Stimulated activated CD4-positive, alpha-beta T cell treated with anti-CD3 and anti-CD28 coated beads, Interleukin-12 subunit alpha, Interleukin-12 subunit beta, amount 100 ng/mL, for 4 hours (primary cell): ENCODE measurements around the gene TMEM97.

Experiments
- DNase-seq: peaks from one replicate; pipeline ENCODE4 v3.0.0-alpha.2; 2020

Gene TMEM97

DNA sequence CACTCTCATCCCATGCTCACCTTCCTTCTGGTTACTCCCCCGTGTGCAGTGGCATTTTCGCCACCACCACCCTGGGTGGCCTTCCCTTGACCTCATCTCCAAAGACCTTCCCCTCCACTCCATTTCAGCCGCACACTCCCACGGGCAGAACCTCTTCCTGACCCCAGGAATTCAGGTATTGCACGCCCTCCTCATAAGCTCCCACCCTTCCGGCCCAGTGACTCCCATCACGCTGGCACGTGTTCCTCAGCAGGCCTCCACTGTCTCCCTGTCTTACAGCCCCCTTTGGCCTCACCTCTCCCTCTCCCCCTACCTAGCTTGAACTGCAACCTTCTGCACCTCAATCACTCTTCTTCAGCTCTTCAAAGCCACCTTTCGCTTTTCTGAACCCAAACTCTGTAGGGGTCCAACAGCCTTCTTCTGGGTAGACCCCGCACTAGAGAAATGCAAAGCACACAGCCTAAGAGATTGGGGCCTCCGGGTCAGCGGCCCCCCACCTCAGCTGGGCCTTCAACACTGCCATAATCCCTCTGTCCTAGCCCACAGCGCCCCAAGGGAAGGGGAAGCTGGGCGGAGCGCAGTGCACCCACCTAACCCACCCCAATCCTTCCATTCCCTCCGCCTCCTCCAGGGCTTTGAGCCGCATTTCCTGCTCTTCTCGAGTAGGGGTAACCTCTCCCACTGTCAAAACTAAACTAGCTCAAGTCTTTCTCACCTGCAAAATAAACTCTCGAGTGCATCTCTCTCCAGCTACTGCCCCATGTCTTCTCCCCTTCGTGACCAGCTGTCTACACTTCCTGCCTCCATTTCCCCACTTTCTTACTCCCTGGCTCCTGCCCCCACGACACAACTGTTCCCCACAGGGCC, 1.7 kb upstream of the TMEM97 start:
- no peak for DNase-seq

DNA sequence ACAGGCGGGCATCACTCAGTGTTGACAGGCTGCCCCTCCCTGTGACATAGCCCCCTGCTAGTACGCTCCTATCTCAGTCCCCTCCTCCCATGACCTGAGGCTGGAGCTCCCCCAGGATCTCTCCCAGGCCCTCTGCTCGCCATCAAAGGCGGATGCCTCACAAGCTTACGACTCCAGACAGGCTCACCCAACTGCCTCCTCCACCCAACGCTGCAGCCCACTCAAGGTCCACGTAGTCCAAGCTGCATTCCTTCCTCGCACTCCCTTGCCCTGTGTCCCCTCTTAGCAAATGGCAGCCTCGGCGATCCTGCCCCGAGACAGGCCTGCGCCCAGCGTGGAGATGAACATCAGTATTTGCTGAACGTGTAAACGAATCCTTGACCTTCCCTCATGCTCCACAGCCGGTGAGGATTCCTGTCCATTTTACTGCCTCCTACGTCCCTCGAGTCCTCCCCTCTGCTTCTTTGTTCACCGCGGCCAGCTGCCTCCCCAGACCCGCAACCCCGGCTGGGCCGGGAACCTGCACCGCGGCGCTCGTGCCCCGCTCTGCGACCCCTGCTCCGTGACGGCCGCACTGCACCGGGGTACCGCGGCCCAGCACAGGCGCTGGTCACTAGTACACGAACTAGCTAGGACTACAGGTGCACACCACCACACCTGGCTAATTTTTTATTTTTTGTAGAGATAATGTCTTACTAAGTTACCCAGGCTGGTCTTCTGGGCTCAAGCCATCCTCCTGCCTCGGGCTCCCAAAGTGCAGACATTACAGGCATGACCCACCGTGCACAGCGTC, 838 bp upstream of the TMEM97 start:
- peak; percentile 23 for DNase-seq

DNA sequence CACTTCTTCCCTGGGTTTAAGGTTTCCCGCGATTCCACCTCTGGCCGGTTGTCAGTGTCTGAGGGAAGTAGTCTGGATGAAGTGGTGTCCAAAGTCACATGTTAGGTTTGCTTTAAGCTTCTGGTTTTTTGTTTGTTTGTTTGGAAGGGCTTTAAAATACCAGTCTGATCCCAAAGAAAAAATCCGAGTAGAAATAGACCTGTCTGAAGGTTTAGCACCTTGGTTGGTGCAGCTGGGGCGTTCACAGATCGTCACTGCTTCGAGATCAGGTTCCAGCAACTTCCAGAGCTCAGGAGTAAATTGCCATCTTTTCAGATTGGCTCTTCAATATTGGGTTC, 567 bp downstream of the TMEM97 start:
- DNase-seq = no peak

DNA sequence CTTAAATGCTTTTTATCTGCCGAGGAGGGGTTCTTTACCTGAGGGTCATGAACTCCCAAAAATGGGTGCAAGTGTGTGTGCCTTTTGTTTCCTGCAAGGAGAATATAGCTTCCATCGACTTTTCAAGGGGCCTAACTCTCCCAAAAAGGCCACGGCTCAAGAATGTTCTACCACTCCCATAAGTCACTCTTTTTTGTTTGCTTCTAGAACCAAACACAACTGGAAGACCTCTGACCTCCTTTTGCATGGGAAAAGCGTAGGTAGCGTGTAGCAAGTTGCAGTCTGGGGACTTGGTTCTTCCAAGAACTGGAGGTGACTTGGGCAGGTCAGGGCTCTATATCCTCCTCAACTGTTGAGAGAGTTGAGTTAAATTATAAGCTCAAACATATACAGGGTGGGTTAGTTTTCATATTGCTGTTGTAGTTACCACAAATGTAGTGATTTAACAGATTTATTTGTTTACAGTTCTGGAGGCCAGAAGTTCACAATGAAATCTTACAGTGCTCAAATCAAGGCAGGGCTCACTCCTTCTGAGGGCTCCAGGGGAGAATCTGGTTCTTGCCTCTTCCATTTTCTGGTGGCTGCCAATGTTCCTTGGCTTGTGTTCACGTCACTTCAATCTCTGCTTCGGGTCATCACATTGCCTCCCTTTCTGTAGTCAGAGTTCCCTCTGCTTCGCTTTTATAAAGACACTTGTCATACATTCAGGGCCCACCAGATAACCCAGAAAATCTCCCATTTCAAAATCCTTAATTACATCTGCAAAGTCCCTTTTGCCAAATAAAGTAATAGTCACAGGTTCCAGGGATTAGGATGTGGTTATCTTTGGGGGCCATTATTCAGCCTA, 1.4 kb downstream of the TMEM97 start:
- no peak for DNase-seq

DNA sequence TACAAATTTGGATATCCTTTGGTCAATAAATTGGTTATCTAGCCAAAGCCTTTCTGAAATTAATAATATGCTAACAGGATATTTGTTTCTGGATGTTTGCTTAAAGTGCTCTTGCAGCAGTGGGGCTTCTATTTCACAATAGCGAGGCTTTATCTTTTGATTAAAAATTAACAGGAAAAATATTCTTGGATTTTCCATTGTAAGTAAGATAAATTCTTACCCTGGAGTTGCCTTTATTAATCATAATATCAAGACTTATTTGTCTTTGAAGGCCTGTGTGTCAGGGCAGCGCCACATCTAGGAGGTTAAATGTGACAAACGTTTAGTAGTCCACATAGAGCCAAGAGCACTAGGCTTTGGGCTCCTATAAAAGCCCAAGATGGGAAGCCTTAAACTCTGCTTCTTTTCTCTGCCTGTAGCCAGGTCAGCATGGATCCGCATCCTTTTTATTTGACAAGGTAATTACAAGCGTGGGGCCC, 5.3 kb downstream of the TMEM97 start:
- no peak for DNase-seq

DNA sequence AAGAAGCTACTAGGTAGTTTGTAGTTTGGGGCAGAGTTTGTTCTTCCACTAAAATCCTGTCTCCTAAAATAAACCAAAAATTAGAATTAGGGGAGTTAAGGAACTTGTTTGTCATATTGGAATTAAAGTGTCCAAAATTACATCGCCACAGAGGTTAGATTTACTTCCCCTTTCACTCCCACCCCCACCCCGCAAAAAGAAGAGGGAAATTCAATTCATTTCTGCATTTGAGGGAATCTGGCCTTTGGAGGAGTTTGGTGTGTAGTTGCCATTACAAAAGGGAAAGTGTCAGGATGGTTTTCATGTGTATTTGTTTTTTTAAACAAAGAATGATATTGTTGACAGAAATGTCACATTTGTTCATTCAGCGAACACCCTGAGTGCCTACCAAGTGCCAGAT, 5.8 kb downstream of the TMEM97 start:
- DNase-seq = no peak

DNA sequence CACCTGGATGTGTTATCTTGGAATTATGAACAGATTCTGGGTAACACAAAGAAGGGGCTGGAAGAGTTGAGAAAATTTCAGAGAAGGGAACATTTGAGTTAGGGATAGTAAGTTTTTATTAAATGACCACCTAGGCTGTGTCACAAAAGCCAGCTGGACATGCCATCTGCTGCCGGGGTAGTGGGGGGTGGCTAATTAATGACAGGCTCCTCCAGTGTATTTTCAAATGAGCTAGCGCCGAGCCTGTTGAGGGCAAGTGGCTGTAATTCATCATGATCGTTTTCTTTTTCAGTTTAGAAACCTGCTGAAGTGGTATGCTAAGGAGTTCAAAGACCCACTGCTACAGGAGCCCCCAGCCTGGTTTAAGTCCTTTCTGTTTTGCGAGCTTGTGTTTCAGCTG, 6.2 kb downstream of the TMEM97 start:
- no peak for DNase-seq

DNA sequence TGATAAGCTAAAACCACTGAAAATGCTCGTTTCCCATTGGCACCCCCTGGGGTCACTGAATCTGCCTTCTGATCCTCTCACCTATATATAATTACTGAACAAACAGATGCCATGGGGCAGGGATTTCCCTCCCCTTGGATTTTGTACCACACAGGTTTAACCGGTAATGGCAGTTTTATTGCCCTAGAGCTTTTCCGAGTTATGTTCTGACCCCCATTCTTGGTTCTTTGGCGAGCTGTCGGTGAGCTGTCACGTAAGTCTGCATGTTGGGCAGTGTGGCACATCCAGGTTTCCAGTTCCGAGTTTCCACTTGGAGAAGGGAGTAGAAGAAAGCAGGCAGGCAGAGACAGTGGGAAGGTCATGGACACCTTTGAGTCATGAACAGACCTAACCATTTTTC, 7.1 kb downstream of the TMEM97 start:
- DNase-seq = no peak

DNA sequence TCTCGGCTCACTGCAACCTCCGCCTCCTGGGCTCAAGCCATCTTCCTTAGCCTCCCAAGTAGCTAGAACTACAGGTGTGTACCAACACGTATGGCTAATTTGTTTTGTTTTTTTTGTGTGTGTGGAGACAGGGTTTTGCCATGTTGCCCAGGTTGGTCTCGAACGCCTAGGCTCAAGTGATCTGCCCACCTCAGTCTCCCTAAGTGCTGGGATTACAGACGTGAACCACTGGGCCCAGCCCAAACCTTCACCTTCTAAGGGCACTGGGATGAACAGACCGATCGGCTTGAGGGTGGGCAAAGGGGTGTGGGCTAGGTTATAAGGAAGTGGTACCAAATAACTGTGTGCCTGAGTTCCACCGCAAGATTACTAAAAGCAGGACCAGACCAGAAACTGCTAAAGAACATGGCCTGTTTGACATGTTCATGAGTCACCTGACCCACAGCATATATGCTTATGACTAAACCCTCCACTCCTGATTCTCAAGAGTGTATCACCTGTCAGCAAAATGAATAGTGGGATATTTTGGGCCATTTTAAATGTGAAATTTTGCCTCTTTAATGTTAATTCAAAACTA, 8.1 kb downstream of the TMEM97 start:
- no peak for DNase-seq

DNA sequence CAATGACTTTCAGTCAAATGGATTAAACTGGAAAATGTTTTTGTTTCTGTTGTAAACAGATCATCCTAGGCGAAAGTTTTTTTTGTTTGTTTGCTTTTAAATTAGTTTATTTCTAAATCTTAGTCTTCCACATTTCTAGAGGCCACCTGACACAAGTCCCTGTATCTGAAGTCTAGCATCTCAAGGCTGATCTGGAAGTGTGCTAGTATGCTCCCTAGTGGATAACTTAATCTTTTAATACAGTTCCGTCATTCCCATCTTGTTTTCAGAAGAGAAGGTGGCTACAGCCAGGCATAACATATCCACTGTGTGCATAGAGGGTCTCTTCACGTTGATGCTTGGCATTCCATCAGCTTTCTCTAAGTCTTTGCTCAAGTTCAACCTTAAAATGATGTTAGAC, 8.7 kb downstream of the TMEM97 start:
- no peak for DNase-seq

DNA sequence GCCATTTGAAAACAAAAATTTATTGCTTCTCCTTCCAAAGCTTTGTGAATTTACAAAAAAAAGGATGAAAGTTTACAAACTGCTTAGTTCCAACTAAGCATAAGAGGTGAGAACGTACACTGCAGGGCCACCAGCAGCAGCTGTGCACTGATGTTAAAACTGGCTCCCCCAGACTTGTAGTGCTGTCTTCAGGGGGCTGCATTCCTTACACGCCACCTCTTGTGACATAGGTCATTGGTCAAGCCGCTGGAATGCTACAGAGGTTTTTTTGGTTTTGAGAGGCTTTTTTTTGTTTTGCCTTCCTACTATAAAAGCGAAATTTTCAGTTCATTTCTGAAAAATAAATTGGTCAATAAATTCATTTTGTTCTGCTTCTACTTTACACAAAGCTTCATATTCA, 9.3 kb downstream of the TMEM97 start:
- no peak for DNase-seq

DNA sequence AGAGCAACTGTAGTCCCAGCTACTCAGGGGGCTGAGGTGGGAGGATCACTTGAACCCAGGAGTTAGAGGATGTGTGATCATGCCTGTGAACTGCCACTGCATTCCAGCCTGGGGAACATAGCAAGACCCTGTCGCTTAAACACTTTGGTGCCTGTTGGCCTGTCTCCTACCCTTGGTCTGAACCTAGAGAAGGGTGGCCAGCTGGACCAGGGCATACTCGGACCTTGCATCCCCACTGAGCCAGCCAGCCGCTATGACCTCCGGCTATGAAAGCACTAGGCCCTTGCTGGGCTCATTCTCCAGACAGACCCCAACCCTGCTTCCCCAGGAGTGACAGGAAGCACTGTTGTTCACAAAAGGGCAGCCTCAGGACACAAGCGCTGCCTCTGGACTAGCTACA, 11.7 kb downstream of the TMEM97 start:
- no peak for DNase-seq

DNA sequence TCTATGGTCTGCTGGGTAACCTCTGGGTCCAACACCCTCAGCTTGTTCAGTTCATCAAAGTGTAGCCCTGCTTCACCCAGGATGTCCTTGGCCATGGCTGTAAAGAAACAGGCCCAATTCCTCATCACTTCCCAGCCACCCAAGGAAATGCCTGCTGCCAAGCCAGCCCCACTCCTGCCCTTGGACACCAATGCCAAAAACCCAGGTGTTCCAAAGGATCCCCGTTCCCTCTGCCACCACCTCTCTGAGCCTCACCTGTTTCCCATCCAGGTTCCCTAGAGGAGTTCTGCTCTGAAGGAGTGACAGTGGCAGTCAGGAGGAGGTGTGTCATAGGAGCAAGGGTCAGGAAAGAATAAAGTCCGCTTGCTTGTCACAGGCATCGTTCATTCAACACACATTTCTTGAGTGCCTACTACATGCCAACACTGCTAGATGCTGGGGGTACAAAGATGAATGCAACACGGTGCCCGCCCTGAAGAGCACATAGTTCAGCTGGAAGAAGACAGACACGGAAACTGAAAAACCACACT, 13.0 kb downstream of the TMEM97 start:
- no peak for DNase-seq

DNA sequence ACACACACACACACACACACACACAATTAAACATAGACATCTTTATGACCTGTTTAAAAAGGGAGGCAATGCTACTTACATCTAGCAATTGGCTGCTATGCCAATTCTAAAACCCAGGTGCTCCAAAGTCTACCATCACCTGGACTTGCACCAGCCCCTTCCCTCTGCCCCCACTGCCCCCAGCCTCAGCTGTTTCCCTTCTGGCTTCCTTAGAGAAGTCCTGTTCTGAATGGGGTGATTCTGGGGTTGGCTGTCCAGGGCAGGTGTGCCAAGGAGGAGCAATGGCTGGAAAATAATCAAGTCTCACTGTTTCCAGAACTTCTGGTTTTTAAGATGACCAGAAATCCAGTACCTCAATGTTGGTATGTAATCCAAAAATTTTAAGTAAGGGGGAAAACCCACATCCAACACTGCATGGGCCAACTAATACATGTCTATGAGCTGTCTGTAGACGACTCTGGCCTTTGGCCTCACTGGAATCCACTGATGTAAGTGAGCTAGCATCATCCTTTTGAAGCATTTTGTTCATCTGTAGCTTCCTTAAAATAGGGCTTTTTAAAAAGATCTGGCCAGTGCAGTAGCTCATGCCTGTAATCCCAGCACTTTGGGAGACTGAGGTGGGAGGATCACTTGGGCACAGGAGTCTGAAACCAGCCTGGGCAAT, 14.2 kb downstream of the TMEM97 start:
- DNase-seq = no peak

DNA sequence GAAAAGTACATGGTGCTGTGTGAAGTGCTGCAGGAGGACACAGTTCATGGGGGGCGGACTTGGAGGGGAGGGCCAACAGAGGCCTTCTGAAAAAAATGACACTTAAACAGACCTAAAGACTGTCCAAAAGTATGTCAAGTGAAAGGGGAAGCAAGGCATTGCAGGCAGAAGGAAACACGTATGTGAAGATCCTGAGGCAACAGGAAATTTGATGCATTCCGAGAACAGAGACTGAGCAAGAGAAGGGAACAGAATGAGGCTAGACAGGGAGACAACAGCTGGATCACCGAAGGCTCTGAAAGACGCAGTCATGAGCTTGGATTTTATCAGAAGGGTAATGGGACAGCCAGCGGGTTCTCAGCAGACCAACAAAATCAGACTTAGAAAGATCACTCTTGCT, 15.2 kb downstream of the TMEM97 start:
- DNase-seq = no peak

DNA sequence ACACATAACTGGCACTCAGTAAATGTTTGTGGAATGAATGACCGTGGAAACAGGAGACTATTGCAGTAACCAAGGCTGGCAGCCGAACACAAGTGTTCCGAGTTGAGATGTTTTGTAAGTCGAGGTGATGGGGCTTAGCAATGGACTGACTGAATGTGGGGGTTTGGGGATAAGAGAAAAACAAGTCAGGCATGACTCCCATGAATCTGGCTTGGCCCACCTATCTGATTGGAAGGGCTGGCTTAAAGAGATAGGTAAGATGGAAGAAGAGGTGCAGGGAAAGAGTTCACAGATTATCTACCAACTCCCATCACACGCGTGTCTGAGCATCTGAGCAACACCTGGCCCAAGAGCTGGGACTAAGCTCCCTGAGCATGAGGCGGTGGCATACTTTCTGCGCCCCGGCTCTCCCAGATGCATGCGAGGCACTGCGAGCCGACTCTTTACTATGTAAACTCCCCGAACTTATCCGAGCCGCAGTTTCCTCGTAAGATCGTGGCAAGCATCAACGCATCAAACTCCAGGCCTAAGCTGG, 15.7 kb downstream of the TMEM97 start:
- no peak for DNase-seq

DNA sequence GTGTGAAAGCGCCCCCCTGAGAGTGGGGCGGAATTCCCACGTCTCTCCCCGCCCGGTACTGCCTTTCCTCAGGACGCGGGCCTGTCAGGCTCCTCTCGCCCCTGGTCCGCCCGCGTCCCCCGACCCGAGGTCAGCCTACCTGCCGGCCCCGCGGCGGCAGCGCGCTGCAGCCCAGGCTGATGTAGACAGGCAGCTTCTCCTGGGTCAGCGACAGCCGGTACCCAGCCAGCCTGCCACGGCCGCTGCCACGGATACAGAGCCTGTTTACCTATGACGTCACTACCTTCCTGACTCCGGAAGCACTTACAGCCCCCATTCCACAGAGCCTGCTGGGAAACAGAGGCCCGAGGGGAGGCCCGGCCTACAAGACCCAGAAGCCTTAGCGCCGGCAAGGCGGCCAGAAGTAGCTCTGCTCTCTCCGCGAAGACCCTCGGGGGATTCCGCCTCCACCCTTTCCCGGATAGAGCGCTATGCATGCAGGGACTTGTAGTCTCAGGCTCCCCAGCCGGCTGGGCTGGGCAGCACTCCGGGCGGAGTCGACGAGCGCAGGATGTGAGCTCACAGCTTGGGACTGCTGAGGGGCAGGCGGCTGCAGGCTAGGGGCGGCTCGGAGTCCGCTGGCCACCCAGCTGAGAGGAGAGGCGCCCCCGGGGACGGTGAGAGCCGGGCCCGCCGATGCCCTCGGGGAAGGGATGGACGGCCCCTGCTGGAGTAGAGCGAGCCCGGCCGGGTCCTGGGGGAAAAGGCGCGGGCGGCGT, 16.4 kb downstream of the TMEM97 start, which contains the start of the genes IFT20 and TNFAIP1:
IFT20 (minus strand) TSS at position 272 of the 758 bp plus-strand sequence. CDS start 3,487 bp downstream, outside the sequence.
TNFAIP1 (plus strand) TSS at position 561 of the 758 bp plus-strand sequence. CDS start 3,761 bp downstream, outside the sequence.
- peak; percentile 93 for DNase-seq

DNA sequence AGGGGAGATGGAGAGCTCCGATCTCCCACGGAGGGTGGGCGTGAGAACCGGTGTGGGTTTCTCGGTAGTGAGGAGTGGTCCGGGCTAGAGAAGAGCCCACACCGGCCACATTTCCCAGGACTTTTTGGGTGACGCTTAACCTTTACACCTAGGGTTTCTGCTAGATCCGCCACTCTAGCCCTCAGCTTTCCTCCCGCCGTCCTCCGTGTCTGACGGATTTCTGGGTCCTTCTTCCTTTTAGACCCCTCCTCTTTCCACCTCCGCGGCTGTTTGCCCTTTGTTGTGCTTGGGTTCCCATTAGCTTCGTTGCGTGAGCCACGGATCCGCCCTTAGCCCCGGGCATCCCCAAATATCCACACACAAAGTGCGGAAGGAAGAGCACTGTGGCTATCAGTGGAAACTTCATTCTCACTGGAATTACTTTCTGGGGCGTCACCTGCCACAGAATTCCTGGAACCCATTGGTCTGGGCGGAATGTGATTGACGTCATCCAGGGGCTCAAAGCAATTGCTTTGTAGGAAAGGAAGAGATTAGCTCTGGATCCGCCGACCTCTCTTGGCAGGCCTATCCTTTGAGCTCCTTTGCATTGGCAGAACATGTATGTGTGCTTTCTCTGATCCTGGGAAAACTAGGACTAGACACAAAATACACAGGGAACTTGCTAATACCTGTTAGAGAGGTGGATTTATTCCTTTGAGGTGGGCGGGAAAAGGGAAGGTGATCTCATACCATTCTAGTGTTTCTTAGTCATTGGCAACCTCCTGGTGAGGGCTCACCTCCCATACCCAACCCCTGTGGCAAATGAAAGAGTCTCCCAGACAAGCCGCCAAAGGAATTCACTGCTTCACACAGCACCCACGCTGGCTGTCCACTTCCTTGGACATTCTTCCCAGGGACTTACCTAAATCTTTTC, 17.2 kb downstream of the TMEM97 start:
- peak; percentile 32 for DNase-seq

DNA sequence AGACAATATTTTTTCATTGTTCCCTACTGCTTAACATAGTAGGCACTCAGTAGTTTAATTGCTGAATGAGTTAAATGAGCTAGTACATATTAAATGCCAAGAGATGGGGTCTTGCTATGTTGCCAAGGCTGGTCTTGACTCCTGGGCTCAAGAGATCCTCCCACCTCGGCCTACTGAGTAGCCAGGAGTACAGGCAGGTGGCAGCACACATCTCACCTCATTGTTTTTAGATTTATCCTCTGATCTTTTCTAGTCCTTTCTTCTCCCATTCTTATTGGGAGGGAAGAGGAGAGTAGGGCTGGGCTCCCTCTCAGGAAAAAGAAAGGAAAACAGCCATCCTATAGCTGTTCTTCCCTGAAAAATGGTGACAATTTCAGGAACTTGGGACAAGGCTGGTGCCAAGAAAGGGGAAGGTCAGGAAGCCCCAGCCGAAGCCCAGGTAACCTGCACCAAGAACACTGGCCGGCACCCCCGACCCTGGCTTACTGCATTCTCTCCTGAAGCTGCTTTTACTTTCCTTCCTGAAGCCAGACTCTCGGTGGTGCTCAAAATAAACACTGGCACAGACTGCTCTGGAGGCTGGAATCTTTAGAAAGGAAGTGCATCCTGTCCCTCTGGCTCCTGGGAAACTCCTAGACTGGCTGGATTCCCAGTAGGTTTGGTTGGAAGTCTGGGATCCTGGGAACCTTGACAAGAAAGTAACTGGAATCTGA, 19.2 kb downstream of the TMEM97 start:
- no peak for DNase-seq
